ENCODE data around the gene OLFM1.

OLFM1 gene

GRCh38 chr9:135095470-135096407 is 8.3 kb downstream of the OLFM1 start:
- no peaks in the 10 kb centered on the region for H3K4me1 ChIP-seq (ENCODE audit: control insufficient read depth, insufficient read depth, low read length)
- H3K9me3 ChIP-seq (ENCODE audit: control insufficient read depth, low read length), result no peaks in the 10 kb centered on the region
- no peak overlapping the region for H3K9ac ChIP-seq (ENCODE audit: low read length)
- DNase-seq (ENCODE audit: low read depth), result no peak
- no peaks in the 10 kb centered on the region for H3K36me3 ChIP-seq (ENCODE audit: control insufficient read depth, insufficient read depth, low read length, severe bottlenecking)
- H3K27me3 ChIP-seq (replicated peaks; ENCODE audit: control insufficient read depth, insufficient read depth, low read length), result peaks cover 17% of the 10 kb centered on the region
- no peak overlapping the region for H3K4me3 ChIP-seq (ENCODE audit: low read length)

- H3K9me3 ChIP-seq (ENCODE audit: control insufficient read depth, low read length), result no peaks in the 10 kb centered on the region
- no peak overlapping the region for H3K9ac ChIP-seq (ENCODE audit: low read length)
- H3K27me3 ChIP-seq (replicated peaks; ENCODE audit: control insufficient read depth, insufficient read depth, low read length), result peaks cover 21% of the 10 kb centered on the region
- no peak overlapping the region for H3K4me3 ChIP-seq (ENCODE audit: low read length)
- DNase-seq (ENCODE audit: low read depth), result no peak
- H3K4me1 ChIP-seq (ENCODE audit: control insufficient read depth, insufficient read depth, low read length), result no peaks in the 10 kb centered on the region
- no peaks in the 10 kb centered on the region for H3K36me3 ChIP-seq (ENCODE audit: control insufficient read depth, insufficient read depth, low read length, severe bottlenecking)
Observed at GRCh38 chr9:135096408-135096895, 9.0 kb downstream of the OLFM1 start.

GRCh38 chr9:135098400-135099105 is 11.1 kb downstream of the OLFM1 start:
- Histone ChIP-seq H3K4me3 (ENCODE audit: low read length) (no peak overlapping the region), H3K36me3 (ENCODE audit: control insufficient read depth, insufficient read depth, low read length, severe bottlenecking) (no peaks in the 10 kb centered on the region), H3K9ac (ENCODE audit: low read length) (no peak overlapping the region), H3K9me3 (ENCODE audit: control insufficient read depth, low read length) (no peaks in the 10 kb centered on the region), H3K27me3 (replicated peaks; ENCODE audit: control insufficient read depth, insufficient read depth, low read length) (peaks cover 12% of the 10 kb centered on the region), H3K4me1 (ENCODE audit: control insufficient read depth, insufficient read depth, low read length) (no peaks in the 10 kb centered on the region)
- DNase-seq (ENCODE audit: low read depth), result peak; percentile 25

- Histone ChIP-seq H3K9me3 (ENCODE audit: control insufficient read depth, low read length) (no peaks in the 10 kb centered on the region), H3K4me1 (ENCODE audit: control insufficient read depth, insufficient read depth, low read length) (no peaks in the 10 kb centered on the region), H3K9ac (ENCODE audit: low read length) (no peak overlapping the region), H3K36me3 (ENCODE audit: control insufficient read depth, insufficient read depth, low read length, severe bottlenecking) (no peaks in the 10 kb centered on the region), H3K27me3 (replicated peaks; ENCODE audit: control insufficient read depth, insufficient read depth, low read length) (peaks cover 7% of the 10 kb centered on the region), H3K4me3 (ENCODE audit: low read length) (no peak overlapping the region)
- no peak for DNase-seq (ENCODE audit: low read depth)
Observed at GRCh38 chr9:135099574-135099973, 12.1 kb downstream of the OLFM1 start.

GRCh38 chr9:135100241-135100681 is 12.8 kb downstream of the OLFM1 start:
- H3K27me3 ChIP-seq (replicated peaks; ENCODE audit: control insufficient read depth, insufficient read depth, low read length), result peaks cover 7% of the 10 kb centered on the region
- H3K9me3 ChIP-seq (ENCODE audit: control insufficient read depth, low read length), result no peaks in the 10 kb centered on the region
- H3K4me1 ChIP-seq (ENCODE audit: control insufficient read depth, insufficient read depth, low read length), result no peaks in the 10 kb centered on the region
- H3K9ac ChIP-seq (ENCODE audit: low read length), result no peak overlapping the region
- no peaks in the 10 kb centered on the region for H3K36me3 ChIP-seq (ENCODE audit: control insufficient read depth, insufficient read depth, low read length, severe bottlenecking)
- no peak overlapping the region for H3K4me3 ChIP-seq (ENCODE audit: low read length)
- DNase-seq (ENCODE audit: low read depth), result no peak

- peaks cover 3% of the 10 kb centered on the region for H3K27me3 ChIP-seq (replicated peaks; ENCODE audit: control insufficient read depth, insufficient read depth, low read length)
- H3K9ac ChIP-seq (ENCODE audit: low read length), result no peak overlapping the region
- no peaks in the 10 kb centered on the region for H3K36me3 ChIP-seq (ENCODE audit: control insufficient read depth, insufficient read depth, low read length, severe bottlenecking)
- DNase-seq (ENCODE audit: low read depth), result no peak
- no peaks in the 10 kb centered on the region for H3K9me3 ChIP-seq (ENCODE audit: control insufficient read depth, low read length)
- H3K4me3 ChIP-seq (ENCODE audit: low read length), result no peak overlapping the region
- H3K4me1 ChIP-seq (ENCODE audit: control insufficient read depth, insufficient read depth, low read length), result no peaks in the 10 kb centered on the region
Observed at GRCh38 chr9:135100725-135101410, 13.4 kb downstream of the OLFM1 start.

- Histone ChIP-seq H3K9ac (ENCODE audit: low read length) (no peak overlapping the region), H3K36me3 (ENCODE audit: control insufficient read depth, insufficient read depth, low read length, severe bottlenecking) (no peaks in the 10 kb centered on the region), H3K4me1 (ENCODE audit: control insufficient read depth, insufficient read depth, low read length) (no peaks in the 10 kb centered on the region), H3K4me3 (ENCODE audit: low read length) (no peak overlapping the region), H3K9me3 (ENCODE audit: control insufficient read depth, low read length) (no peaks in the 10 kb centered on the region), H3K27me3 (replicated peaks; ENCODE audit: control insufficient read depth, insufficient read depth, low read length) (peaks cover 3% of the 10 kb centered on the region)
- no peak for DNase-seq (ENCODE audit: low read depth)
Observed at GRCh38 chr9:135101486-135101885, 14.0 kb downstream of the OLFM1 start.

- H3K27me3 ChIP-seq (replicated peaks; ENCODE audit: control insufficient read depth, insufficient read depth, low read length), result peaks cover 3% of the 10 kb centered on the region
Observed at GRCh38 chr9:135101926-135102325, 14.5 kb downstream of the OLFM1 start.

GRCh38 chr9:135102331-135102730 is 14.9 kb downstream of the OLFM1 start:
- DNase-seq (ENCODE audit: low read depth), result no peak
- Histone ChIP-seq H3K27me3 (replicated peaks; ENCODE audit: control insufficient read depth, insufficient read depth, low read length) (peaks cover 3% of the 10 kb centered on the region), H3K4me3 (ENCODE audit: low read length) (no peak overlapping the region), H3K4me1 (ENCODE audit: control insufficient read depth, insufficient read depth, low read length) (no peaks in the 10 kb centered on the region), H3K9me3 (ENCODE audit: control insufficient read depth, low read length) (no peaks in the 10 kb centered on the region), H3K9ac (ENCODE audit: low read length) (no peak overlapping the region), H3K36me3 (ENCODE audit: control insufficient read depth, insufficient read depth, low read length, severe bottlenecking) (no peaks in the 10 kb centered on the region)

More at GRCh38 chr9:135101926-135102325, 14.5 kb downstream of the OLFM1 start:
- DNase-seq (ENCODE audit: low read depth), result no peak
- no peaks in the 10 kb centered on the region for H3K36me3 ChIP-seq (ENCODE audit: control insufficient read depth, insufficient read depth, low read length, severe bottlenecking)
- H3K9ac ChIP-seq (ENCODE audit: low read length), result no peak overlapping the region
- H3K4me3 ChIP-seq (ENCODE audit: low read length), result no peak overlapping the region
- no peaks in the 10 kb centered on the region for H3K9me3 ChIP-seq (ENCODE audit: control insufficient read depth, low read length)
- no peaks in the 10 kb centered on the region for H3K4me1 ChIP-seq (ENCODE audit: control insufficient read depth, insufficient read depth, low read length)

GRCh38 chr9:135103001-135103446 is 15.6 kb downstream of the OLFM1 start:
- no peaks in the 10 kb centered on the region for H3K36me3 ChIP-seq (ENCODE audit: control insufficient read depth, insufficient read depth, low read length, severe bottlenecking)
- DNase-seq (ENCODE audit: low read depth), result no peak
- no peaks in the 10 kb centered on the region for H3K9me3 ChIP-seq (ENCODE audit: control insufficient read depth, low read length)
- no peak overlapping the region for H3K4me3 ChIP-seq (ENCODE audit: low read length)
- H3K27me3 ChIP-seq (replicated peaks; ENCODE audit: control insufficient read depth, insufficient read depth, low read length), result peaks cover 3% of the 10 kb centered on the region
- H3K4me1 ChIP-seq (ENCODE audit: control insufficient read depth, insufficient read depth, low read length), result no peaks in the 10 kb centered on the region
- no peak overlapping the region for H3K9ac ChIP-seq (ENCODE audit: low read length)

Measured in adipocyte (in vitro differentiated cells).